Heart right ventricle (tissue), 16 donors: ENCODE data around the gene SP2. TPM values are rescaled to one million over a fixed set of nuclear protein-coding genes. Genes with fewer than 3 reads are reported as not detected.

Experiments used
- ATAC-seq, 8 donors: fragments of 200-7000 bp; cut with Tn5 transposase; one replicate each; pipeline ENCODE4 v1.9.1; 2020; ENCODE audit warnings: mild to moderate bottlenecking in 8 of 8, moderate library complexity in 8 of 8, moderate number of reproducible peaks in 1 of 8
- DNase-seq, 2 donors: peaks; one replicate each; pipeline ENCODE4 v3.0.0-alpha.2; 2020
- H3K27ac ChIP-seq, 10 donors: fragments of 200-600 bp; sonication (generic) in 2 of 10; one replicate each; pipeline versions ENCODE4 v1.5.0 to v1.8.0; 2020 to 2022; ENCODE audit warnings: mild to moderate bottlenecking in 3 of 10
- H3K27me3 ChIP-seq, 7 donors: fragments of 200-600 bp; one replicate each; pipeline ENCODE4 v1.8.0; 2021 to 2022; ENCODE audit warnings: mild to moderate bottlenecking in 2 of 7
- H3K36me3 ChIP-seq, 9 donors: fragments of 200-600 bp; sonication (generic) in 1 of 9; one replicate each; pipeline versions ENCODE4 v1.5.0 to v1.8.0; 2020 to 2022; ENCODE audit warnings: mild to moderate bottlenecking in 2 of 9
- H3K4me1 ChIP-seq, 9 donors: fragments of 200-600 bp; sonication (generic) in 1 of 9; one replicate each; pipeline versions ENCODE4 v1.5.0 to v1.8.0; 2020 to 2022; ENCODE audit warnings: mild to moderate bottlenecking in 4 of 9
- H3K4me3 ChIP-seq, 10 donors: fragments of 200-600 bp; sonication (generic) in 2 of 10; one replicate each; pipeline versions ENCODE4 v1.5.0 to v1.8.0; 2020 to 2022; ENCODE audit warnings: mild to moderate bottlenecking in 7 of 10, moderate library complexity in 2 of 10
- H3K9me3 ChIP-seq, 11 donors: fragments of 200-600 bp in 10 of 11; sonication (generic) in 2 of 11; one replicate each; pipeline versions ENCODE4 v1.5.0 to v1.8.0; 2013 to 2022; ENCODE audit warnings: mild to moderate bottlenecking in 2 of 11, control low read depth in 1 of 11, moderate library complexity in 1 of 11
- WGBS, 2 donors: extraction: QIAGEN DNeasy Blood & Tissue Kit; methylation state at CpG; one replicate each; pipeline ENCODE4 v1.1.7; 2013; ENCODE audit warnings: inconsistent platforms in 1 of 2; 5-methylcytosine and 5-hydroxymethylcytosine counted together
- intact Hi-C, 10 donors: fragments of 100-400 bp; cut with DNase I; formaldehyde crosslinking; loops; one replicate each; pipeline versions ENCODE4 v1.11.1 to v1.14.2; 2022
- polyA plus RNA-seq, 2 donors: library from polyadenylated mRNA; stranded (reverse); fragments of 200-250 nt; gene quantifications; one replicate each; pipeline ENCODE4 v1.2.3, GENCODE V29; 2013
- total RNA-seq, 10 donors: library from RNA; stranded (reverse); fragmentation: NEBNext Ultra II Directional in 3 of 10; extraction: Animal tissue kit (Norgen Biotek cat#: 25700) in 3 of 10; gene quantifications; one replicate each; pipeline versions ENCODE4 v1.2.1 to v1.2.4, GENCODE V29; 2021 to 2023
- TF ChIP-seq, protein P1 (sequence below), 9 donors: fragments of 200-600 bp; sonication (generic) in 2 of 9; IDR thresholded peaks; one replicate each; pipeline versions ENCODE4 v1.5.0 to v1.8.0; 2021 to 2022; ENCODE audit warnings: antibody characterized with exemption in 9 of 9, mild to moderate bottlenecking in 5 of 9, moderate library complexity in 1 of 9
- donor health status: Arrhythmogenic right ventricular cardiomyopathy.
- donor health status: ischemic (EF 13 %, LVEDD 7.1; RV severe dilation, severe dysfunction).
- donor health status: healthy with polysubstance abuse.
- donor health status: DM: no; HTN: yes; CAD: no.
- donor health status: DM: no; HTN: no; CAD: no.
- donor health status: ischemic (EF 25% LVEDD 6.9; RV normal size, moderate dysfunction).
- donor health status: ischemic (EF 25% LVEDD 5.7; RV mildly dilated, moderate dysfunction).
- donor health status: healthy.
- donor health status: DM: yes; HTN: yes; CAD: no.
- donor health status: Ischemic cardiomyopathy.
- donor health status: ischemic (EF 35%, LVEDD 5.7; RV mildly dilated, moderate dysfunction).
- donor health status: nonischemic (EF 11% LVEDD 7.7; RV severe dilation, severe dysfunction).
- donor health status: DM: yes; HTN: yes; CAD: no.
- donor health status: PGD.
- donor health status: ischemic (EF 29% LVEDD 5.4; RV normal size, mild dysfunction).
- donor health status: nonischemic (EF 23%, LVEDD 6.1; RV moderate dilation, normal function).

SP2 gene
- total and polyA plus RNA-seq, 12 donors, result 4.3 to 18.3 (median 15.8) TPM

DNA sequence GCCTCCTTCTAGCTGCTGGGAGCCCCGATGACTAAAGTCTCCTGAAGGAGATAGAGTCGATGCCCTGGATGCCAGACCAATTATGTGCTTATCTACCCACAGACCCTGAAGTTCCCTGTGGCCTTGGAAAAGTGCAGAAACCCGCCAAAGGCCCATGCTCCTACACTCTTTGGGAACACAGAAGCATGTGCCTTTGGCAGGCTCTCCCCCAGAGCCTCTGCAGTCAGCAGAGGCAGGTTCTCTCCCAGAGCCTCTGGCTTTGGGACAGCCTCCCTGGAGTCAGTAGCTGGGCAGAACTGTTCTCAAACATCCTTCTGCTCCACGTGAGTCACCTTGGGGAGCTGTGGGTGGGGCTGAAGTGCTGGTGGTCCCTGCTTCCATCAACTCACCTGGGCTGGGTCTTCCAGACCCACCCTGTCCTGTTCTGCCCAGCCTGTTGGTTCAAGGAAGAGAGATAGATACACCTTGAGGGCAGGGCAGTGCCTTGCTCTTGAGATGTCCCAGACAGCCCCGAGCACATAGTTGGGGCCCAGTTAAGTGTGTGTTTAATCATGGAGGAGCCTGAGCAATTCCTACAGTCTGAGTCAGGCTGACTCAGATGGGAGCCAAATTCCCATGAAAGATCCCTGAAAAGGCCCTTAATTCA is 71.7 kb downstream of the SP2 start:
- Histone ChIP-seq H3K27me3 (no peaks in the 10 kb centered on the region), H3K9me3 (no peaks in the 10 kb centered on the region), H3K27ac (no peak overlapping the region), H3K36me3 (peaks cover 0 to 2% (median 0%) of the 10 kb centered on the region in 9 donors), H3K4me3 (no peak overlapping the region), H3K4me1 (peaks cover 4 to 21% (median 15%) of the 10 kb centered on the region in 9 donors)
- 46 to 49% methylated on average over 5 of the region's 5 CpGs for WGBS, 2 donors
- TF ChIP-seq, protein P1, sequence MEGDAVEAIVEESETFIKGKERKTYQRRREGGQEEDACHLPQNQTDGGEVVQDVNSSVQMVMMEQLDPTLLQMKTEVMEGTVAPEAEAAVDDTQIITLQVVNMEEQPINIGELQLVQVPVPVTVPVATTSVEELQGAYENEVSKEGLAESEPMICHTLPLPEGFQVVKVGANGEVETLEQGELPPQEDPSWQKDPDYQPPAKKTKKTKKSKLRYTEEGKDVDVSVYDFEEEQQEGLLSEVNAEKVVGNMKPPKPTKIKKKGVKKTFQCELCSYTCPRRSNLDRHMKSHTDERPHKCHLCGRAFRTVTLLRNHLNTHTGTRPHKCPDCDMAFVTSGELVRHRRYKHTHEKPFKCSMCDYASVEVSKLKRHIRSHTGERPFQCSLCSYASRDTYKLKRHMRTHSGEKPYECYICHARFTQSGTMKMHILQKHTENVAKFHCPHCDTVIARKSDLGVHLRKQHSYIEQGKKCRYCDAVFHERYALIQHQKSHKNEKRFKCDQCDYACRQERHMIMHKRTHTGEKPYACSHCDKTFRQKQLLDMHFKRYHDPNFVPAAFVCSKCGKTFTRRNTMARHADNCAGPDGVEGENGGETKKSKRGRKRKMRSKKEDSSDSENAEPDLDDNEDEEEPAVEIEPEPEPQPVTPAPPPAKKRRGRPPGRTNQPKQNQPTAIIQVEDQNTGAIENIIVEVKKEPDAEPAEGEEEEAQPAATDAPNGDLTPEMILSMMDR (IDR thresholded peaks at IDR 0.05), result no peak
- intact Hi-C loops, result loop anchor here in 1 of 10 donors (10.0 kb wide), 1 partner anchor 123 kb away; the partner anchor contains the start of gene SCRN2
- ATAC-seq, result no peak
- no peak for DNase-seq

DNA sequence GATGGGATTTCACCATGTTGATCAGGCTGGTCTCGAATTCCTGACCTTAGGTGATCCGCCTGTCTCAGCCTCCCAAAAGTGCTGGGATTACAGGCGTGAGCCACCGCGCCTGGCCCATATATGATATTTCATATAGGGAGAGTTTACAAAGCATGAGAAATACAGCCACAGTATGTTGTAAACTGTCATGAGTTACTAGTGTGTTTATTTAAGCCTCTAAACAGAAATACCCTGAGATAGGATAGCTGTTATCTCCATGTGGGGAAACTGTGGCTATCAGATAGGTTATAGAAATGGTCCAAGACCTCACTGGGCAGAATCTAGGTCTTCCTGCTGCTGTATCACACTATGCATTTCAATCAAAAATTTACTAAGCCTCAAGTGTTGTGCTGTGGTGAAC is 72.8 kb downstream of the SP2 start:
- TF ChIP-seq, protein P1 (IDR thresholded peaks at IDR 0.05), result no peak
- intact Hi-C loops, result loop anchor here in 1 of 10 donors (10.0 kb wide), 1 partner anchor 124 kb away; the partner anchor contains the start of gene SCRN2
- 93 to 94% methylated on average over 5 of the region's 5 CpGs for WGBS, 2 donors
- no peak overlapping the region for H3K4me3 ChIP-seq
- no peak overlapping the region for H3K27ac ChIP-seq
- DNase-seq (no peak), ATAC-seq (no peak)
- peaks cover 0 to 13% (median 3%) of the 10 kb centered on the region in 9 donors for H3K36me3 ChIP-seq
- no peaks in the 10 kb centered on the region for H3K9me3 ChIP-seq
- H3K27me3 ChIP-seq, result no peaks in the 10 kb centered on the region
- peaks cover 4 to 24% (median 15%) of the 10 kb centered on the region in 9 donors for H3K4me1 ChIP-seq

DNA sequence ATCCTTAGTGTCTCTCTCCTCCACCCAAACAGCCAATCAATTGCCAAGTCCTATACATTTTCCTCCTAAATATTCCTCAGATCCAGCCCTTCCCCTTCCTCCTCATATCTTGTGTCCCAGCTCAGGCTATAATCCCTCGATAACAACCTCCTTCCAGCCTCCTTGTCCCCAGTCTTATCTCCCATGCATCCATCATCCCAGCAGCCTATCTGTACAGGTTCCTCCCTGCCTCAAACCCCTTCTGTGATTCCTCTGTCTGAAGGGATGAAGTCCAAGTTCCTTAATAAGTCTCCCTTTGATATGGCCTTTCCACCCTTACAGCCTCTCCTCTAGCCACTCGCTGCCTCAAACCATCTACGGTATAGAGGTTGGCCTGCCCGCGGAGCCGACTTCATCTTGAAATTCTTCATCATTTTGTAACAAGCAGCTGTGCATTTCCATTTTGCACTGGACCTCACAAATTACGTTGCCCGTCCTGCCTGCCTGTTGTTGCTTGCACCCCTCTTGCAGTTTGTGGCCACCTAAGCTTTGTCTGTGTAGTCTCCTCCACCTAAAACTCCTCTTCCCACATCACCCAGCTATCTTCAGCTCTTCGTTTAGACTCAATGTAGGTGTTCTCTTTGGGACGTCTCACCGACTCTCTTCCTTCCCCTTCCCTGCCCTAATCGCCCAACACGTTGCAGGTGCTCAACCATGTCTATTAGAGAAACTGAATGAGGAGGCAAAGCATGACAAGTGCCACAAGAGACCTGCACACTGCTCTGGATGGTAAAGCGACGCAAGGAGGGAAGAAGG is 74.1 kb downstream of the SP2 start:
- peaks cover 4 to 24% (median 15%) of the 10 kb centered on the region in 9 donors for H3K4me1 ChIP-seq
- TF ChIP-seq, protein P1 (IDR thresholded peaks at IDR 0.05), result no peak
- peak overlapping the region in 2 of 10 donors; percentile 58 to 89 for H3K27ac ChIP-seq
- 39 to 42% methylated on average over 15 of the region's 15 CpGs for WGBS, 2 donors
- DNase-seq (no peak), ATAC-seq (no peak)
- peak overlapping the region in 9 of 10 donors; percentile 20 to 98 (median 93) for H3K4me3 ChIP-seq
- intact Hi-C loops, result loop anchor here in 8 of 10 donors (1.0 to 10.0 kb wide), 9 partner anchors 21 to 129 kb away; partner anchors contain the start of genes SCRN2 (in 5 of the 8) and SP2 (in 4 of the 8)
- no peaks in the 10 kb centered on the region for H3K9me3 ChIP-seq
- peaks cover 0 to 26% (median 12%) of the 10 kb centered on the region in 9 donors for H3K36me3 ChIP-seq
- H3K27me3 ChIP-seq, result no peaks in the 10 kb centered on the region
